HepG2 (cell line): ENCODE results near the gene FSIP1.

Source experiments
- ATF1 ChIP-seq: IDR thresholded peaks from 2 replicates; pipeline ENCODE4 v1.6.1; 2016; ENCODE audit warnings: mild to moderate bottlenecking, control low read depth
- JUN ChIP-seq: sonication (generic); formaldehyde crosslinking; IDR thresholded peaks from 2 replicates; pipeline ENCODE4 v1.4.0; 2020; ENCODE audit warnings: mild to moderate bottlenecking, missing genetic modification reagents
- NFATC3 ChIP-seq: sonication (generic); formaldehyde crosslinking; IDR thresholded peaks from 2 replicates; pipeline ENCODE4 v1.5.1; 2020; ENCODE audit warnings: mild to moderate bottlenecking, missing genetic modification reagents
- PAWR ChIP-seq: sonication (generic); formaldehyde crosslinking; IDR thresholded peaks from 2 replicates; pipeline ENCODE4 v1.4.0; 2020; ENCODE audit warnings: missing genetic modification reagents, mild to moderate bottlenecking, borderline replicate concordance
- YEATS4 ChIP-seq: sonication (generic); formaldehyde crosslinking; IDR thresholded peaks from 2 replicates; pipeline ENCODE4 v1.4.0; 2020; ENCODE audit warnings: missing genetic modification reagents, borderline replicate concordance
- ZFX ChIP-seq: sonication (generic); formaldehyde crosslinking; IDR thresholded peaks from 2 replicates; pipeline ENCODE4 v1.4.0; 2020; ENCODE audit warnings: mild to moderate bottlenecking, low read depth, missing genetic modification reagents, moderate library complexity
- ZNF136 ChIP-seq: sonication (generic); formaldehyde crosslinking; IDR thresholded peaks from 2 replicates; pipeline ENCODE4 v1.8.1; 2022; ENCODE audit warnings: low read depth, mild to moderate bottlenecking, moderate library complexity, missing genetic modification reagents
- ZNF660 ChIP-seq: sonication (generic); formaldehyde crosslinking; IDR thresholded peaks from 2 replicates; pipeline ENCODE4 v1.5.1; 2020; ENCODE audit warnings: mild to moderate bottlenecking, low read depth, missing genetic modification reagents, borderline replicate concordance
- TF ChIP-seq, protein P1 (sequence below): sonication (generic); formaldehyde crosslinking; IDR thresholded peaks from 2 replicates; pipeline ENCODE4 v1.5.0; 2020; ENCODE audit warnings: mild to moderate bottlenecking, missing genetic modification reagents, moderate library complexity
- TF ChIP-seq, protein P2 (sequence below): sonication (generic); formaldehyde crosslinking; IDR thresholded peaks from 2 replicates; pipeline ENCODE4 v1.4.0; 2020; ENCODE audit warnings: missing genetic modification reagents, borderline replicate concordance

DNA sequence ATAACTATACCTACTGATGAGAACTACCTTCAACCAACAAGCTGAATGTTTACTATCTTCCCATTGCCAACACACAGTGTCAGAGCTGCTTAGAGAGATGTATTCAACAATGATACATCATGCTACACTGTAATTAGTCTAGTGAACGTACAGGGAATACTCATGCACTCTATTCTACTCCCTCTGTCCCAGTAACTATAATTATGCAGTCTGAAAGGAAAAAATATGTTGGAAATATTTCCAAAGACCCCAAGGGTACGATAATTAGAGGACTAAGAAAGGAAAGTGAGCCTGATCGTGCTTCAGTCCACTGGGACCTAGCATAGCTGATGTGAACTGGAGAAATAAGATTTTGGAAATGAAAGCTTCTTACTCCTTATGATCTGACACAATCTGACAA lies 36.9 kb upstream of the FSIP1 start:
- TF ChIP-seq, protein P1, sequence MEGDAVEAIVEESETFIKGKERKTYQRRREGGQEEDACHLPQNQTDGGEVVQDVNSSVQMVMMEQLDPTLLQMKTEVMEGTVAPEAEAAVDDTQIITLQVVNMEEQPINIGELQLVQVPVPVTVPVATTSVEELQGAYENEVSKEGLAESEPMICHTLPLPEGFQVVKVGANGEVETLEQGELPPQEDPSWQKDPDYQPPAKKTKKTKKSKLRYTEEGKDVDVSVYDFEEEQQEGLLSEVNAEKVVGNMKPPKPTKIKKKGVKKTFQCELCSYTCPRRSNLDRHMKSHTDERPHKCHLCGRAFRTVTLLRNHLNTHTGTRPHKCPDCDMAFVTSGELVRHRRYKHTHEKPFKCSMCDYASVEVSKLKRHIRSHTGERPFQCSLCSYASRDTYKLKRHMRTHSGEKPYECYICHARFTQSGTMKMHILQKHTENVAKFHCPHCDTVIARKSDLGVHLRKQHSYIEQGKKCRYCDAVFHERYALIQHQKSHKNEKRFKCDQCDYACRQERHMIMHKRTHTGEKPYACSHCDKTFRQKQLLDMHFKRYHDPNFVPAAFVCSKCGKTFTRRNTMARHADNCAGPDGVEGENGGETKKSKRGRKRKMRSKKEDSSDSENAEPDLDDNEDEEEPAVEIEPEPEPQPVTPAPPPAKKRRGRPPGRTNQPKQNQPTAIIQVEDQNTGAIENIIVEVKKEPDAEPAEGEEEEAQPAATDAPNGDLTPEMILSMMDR (CRISPR knock-in tag) = no peak
- TF ChIP-seq NFATC3 (CRISPR knock-in tag) (no peak), ATF1 (CRISPR knock-in tag) (no peak), ZNF660 (no peak), YEATS4 (CRISPR knock-in tag) (no peak), ZFX (CRISPR knock-in tag) (no peak), PAWR (CRISPR knock-in tag) (no peak), ZNF136 (CRISPR knock-in tag) (no peak), JUN (no peak)
- TF ChIP-seq, protein P2, sequence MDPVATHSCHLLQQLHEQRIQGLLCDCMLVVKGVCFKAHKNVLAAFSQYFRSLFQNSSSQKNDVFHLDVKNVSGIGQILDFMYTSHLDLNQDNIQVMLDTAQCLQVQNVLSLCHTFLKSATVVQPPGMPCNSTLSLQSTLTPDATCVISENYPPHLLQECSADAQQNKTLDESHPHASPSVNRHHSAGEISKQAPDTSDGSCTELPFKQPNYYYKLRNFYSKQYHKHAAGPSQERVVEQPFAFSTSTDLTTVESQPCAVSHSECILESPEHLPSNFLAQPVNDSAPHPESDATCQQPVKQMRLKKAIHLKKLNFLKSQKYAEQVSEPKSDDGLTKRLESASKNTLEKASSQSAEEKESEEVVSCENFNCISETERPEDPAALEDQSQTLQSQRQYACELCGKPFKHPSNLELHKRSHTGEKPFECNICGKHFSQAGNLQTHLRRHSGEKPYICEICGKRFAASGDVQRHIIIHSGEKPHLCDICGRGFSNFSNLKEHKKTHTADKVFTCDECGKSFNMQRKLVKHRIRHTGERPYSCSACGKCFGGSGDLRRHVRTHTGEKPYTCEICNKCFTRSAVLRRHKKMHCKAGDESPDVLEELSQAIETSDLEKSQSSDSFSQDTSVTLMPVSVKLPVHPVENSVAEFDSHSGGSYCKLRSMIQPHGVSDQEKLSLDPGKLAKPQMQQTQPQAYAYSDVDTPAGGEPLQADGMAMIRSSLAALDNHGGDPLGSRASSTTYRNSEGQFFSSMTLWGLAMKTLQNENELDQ (CRISPR knock-in tag) = no peak
